BLaER1 (cell line): Measurements from ENCODE around the gene ARHGEF11.

ENCODE experiments used
- H3K27ac ChIP-seq: shearing (Covaris generic); formaldehyde crosslinking; 2 replicates; pipeline ENCODE4 v1.8.1; 2022
- H3K27me3 ChIP-seq: shearing (Covaris generic); formaldehyde crosslinking; 2 replicates; pipeline ENCODE4 v1.8.1; 2022
- H3K36me3 ChIP-seq: shearing (Covaris generic); formaldehyde crosslinking; 2 replicates; pipeline ENCODE4 v1.8.1; 2022
- H3K4me1 ChIP-seq: shearing (Covaris generic); formaldehyde crosslinking; 2 replicates; pipeline ENCODE4 v1.8.1; 2022
- H3K4me2 ChIP-seq: shearing (Covaris generic); formaldehyde crosslinking; 2 replicates; pipeline ENCODE4 v1.8.1; 2022
- H3K4me3 ChIP-seq: shearing (Covaris generic); formaldehyde crosslinking; 2 replicates; pipeline ENCODE4 v1.8.1; 2022
- H3K9ac ChIP-seq: shearing (Covaris generic); formaldehyde crosslinking; 2 replicates; pipeline ENCODE4 v1.8.1; 2022
- H3K9me3 ChIP-seq: shearing (Covaris generic); formaldehyde crosslinking; 2 replicates; pipeline ENCODE4 v1.8.1; 2022
- H4K20me1 ChIP-seq: shearing (Covaris generic); formaldehyde crosslinking; 2 replicates; pipeline ENCODE4 v1.8.1; 2022
- Cebpa-rat ChIP-seq: shearing (Covaris generic); IDR thresholded peaks from 2 replicates; pipeline ENCODE4 v1.8.1; 2022

The ARHGEF11 gene

DNA sequence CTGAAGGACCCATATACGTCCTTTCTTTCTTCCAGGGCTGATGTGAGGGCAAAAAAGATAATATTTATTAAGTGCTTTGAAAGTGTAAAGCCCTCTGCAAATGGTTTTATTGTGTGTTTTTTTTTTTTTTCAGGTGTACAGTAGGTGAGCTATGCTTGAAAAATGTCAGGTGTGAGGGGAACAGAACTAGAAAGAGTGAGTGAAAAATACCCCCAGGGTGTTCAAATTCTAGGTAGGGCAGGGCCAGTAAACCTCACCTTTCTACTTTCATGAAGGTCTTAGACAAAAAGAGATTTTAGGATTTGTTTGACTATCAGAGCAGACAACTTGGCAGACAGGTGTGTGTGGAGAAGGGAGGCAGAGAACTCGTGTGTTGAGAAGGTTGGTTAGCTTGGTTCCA lies 51.3 kb downstream of the ARHGEF11 start:
- Histone ChIP-seq H4K20me1 (peaks cover 51% of the 10 kb centered on the region; the same call in 1 of the 2 replicates), H3K4me3 (no peak overlapping the region), H3K9me3 (no peaks in the 10 kb centered on the region), H3K27ac (no peak overlapping the region), H3K4me2 (no peak overlapping the region), H3K4me1 (0 out of 2 replicates have a peak, but pooled peaks cover 5% of the 10 kb centered on the region), H3K9ac (no peak overlapping the region), H3K36me3 (peaks cover 10% of the 10 kb centered on the region), H3K27me3 (no peaks in the 10 kb centered on the region)
- TF ChIP-seq Cebpa-rat: no peak

DNA sequence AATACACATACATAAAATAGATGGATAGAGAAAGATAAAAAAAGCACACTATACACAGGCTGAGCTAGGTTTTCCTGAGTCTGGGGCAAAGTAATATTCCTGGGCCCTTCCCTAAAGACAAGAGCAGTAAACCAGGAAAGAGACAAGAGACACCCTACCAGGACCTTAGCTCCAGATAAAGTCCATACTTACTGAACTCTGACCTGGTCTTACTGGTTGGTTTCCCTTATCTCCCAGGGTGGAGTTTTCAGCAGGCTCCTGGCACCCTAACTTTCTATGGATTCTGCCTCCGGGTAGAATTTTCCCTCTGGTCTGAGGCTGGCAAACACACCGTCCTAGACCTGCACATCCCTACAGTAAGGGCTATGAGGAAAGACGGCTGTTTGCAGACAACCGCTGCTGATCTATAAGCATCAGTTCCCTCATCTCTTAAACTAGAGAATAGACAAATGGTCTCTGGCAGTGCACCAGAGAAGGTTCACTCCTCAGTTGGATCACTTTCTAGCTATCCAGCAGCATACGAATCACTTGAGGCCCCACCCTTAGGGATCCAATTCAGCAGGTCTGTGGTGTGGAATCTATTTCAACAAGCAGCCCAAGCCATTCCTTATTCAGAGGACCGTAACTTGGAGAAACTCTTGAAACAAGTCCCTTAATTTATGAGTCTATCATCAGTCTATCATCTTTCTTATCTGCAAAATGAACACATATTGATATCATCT lies 52.0 kb downstream of the ARHGEF11 start:
- H3K9me3 ChIP-seq: no peaks in the 10 kb centered on the region
- H3K9ac ChIP-seq: no peak overlapping the region
- no peak overlapping the region for H3K27ac ChIP-seq
- no peak overlapping the region for H3K4me2 ChIP-seq
- no peak overlapping the region for H3K4me3 ChIP-seq
- H3K36me3 ChIP-seq: peaks cover 10% of the 10 kb centered on the region
- peaks cover 53% of the 10 kb centered on the region; the same call in 1 of the 2 replicates for H4K20me1 ChIP-seq
- H3K4me1 ChIP-seq: 0 out of 2 replicates have a peak, but pooled peaks cover 5% of the 10 kb centered on the region
- TF ChIP-seq Cebpa-rat: no peak
- no peaks in the 10 kb centered on the region for H3K27me3 ChIP-seq

DNA sequence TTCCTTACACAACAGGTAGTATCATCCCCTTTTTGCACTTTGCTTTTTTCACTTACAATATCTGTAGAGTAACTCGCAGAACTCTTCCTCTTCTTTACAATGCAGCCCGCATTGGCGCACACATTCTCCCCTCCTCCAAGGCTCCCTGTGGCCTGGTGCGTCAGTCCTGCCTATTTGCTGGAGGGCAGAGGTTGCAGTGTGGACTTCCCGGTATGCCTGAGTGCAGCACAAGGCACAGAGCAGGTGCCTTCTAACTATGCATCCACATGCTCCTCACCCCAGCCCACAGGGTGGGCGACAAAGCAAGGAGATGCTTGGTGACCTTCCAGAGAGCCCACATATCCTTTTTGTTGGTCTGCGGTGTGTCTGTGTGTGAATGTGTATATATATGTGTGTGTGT lies 53.3 kb downstream of the ARHGEF11 start:
- no peaks in the 10 kb centered on the region for H3K9me3 ChIP-seq
- TF ChIP-seq Cebpa-rat: no peak
- no peak overlapping the region for H3K27ac ChIP-seq
- H3K4me2 ChIP-seq: no peak overlapping the region
- H3K4me3 ChIP-seq: no peak overlapping the region
- H4K20me1 ChIP-seq: peaks cover 50% of the 10 kb centered on the region
- H3K9ac ChIP-seq: no peak overlapping the region
- no peaks in the 10 kb centered on the region; the same call in 1 of the 2 replicates for H3K27me3 ChIP-seq
- H3K36me3 ChIP-seq: peaks cover 10% of the 10 kb centered on the region
- peaks cover 14% of the 10 kb centered on the region for H3K4me1 ChIP-seq

DNA sequence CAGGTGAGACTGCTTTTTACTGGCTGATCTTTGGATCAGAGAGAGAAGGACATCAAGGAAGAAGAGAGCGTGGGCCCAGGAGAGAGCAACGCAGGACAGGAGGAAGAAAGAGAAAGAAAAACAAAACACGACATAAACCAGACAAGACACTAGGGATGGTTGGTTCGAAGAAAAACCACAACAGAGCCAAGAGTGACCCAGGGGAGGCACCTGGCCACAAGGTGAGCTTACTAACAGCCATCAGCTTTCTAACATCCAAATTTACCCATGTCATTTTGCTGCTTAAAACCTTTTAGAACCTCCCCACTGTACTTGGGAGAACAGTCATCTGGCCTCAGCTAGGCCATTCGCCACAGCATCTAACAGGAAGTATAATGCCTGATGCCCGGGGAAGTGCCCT lies 57.8 kb downstream of the ARHGEF11 start:
- Histone ChIP-seq H3K9me3 (no peaks in the 10 kb centered on the region), H3K4me3 (no peak overlapping the region), H3K36me3 (peaks cover 44% of the 10 kb centered on the region), H3K27ac (no peak overlapping the region), H3K27me3 (no peaks in the 10 kb centered on the region; the same call in 1 of the 2 replicates), H4K20me1 (peaks cover 29% of the 10 kb centered on the region), H3K9ac (no peak overlapping the region), H3K4me2 (no peak overlapping the region), H3K4me1 (peaks cover 9% of the 10 kb centered on the region)
- no peak for TF ChIP-seq Cebpa-rat

DNA sequence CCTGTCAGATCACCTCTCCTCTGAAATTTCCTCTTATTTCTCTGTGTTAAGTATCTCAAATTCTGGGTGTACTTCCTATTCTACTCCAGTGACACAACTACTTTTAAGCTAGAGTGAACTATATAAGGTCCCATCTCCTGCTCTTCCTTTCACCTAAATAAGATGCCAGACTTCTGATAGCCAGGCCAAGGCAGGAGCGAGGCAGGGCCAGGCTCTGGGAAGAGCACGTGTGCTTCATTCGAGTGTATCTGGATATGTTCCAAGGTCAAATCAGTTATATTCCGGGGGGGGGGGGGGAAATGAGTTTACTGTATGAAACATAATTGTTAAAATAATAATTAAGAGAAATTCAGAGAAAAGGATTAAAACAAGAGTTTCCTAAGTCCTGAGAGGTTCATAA lies 65.0 kb downstream of the ARHGEF11 start:
- Histone ChIP-seq H3K4me1 (no peaks in the 10 kb centered on the region), H3K9ac (no peak overlapping the region), H3K4me2 (no peak overlapping the region), H3K27me3 (no peaks in the 10 kb centered on the region), H3K36me3 (peaks cover 97% of the 10 kb centered on the region), H3K9me3 (no peaks in the 10 kb centered on the region), H4K20me1 (no peaks in the 10 kb centered on the region), H3K27ac (no peak overlapping the region), H3K4me3 (no peak overlapping the region)
- no peak for TF ChIP-seq Cebpa-rat

DNA sequence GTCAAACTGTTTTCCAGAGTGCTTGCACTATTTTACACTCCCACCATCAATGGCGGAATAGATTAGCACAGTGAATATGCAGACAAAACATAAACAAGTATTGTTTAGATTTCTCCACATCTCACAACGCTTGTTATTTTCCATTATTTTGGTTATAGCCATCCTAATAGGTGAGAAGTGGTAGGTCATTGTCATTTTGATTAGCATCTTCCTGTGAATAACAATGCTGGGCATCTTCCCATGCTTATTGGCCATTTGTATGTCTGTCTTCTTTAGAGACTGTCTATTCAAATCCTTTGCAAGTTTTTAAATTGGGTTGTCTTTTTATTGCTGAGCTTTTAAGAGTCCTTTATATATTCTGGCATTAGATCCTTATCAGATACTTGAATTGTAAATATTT lies 70.5 kb downstream of the ARHGEF11 start:
- H3K9me3 ChIP-seq: no peaks in the 10 kb centered on the region
- no peak overlapping the region for H3K27ac ChIP-seq
- peaks cover 89% of the 10 kb centered on the region for H3K36me3 ChIP-seq
- H3K27me3 ChIP-seq: no peaks in the 10 kb centered on the region
- H3K4me1 ChIP-seq: no peaks in the 10 kb centered on the region
- no peak overlapping the region for H3K4me3 ChIP-seq
- no peak for TF ChIP-seq Cebpa-rat
- H3K9ac ChIP-seq: no peak overlapping the region
- no peak overlapping the region for H3K4me2 ChIP-seq
- no peaks in the 10 kb centered on the region for H4K20me1 ChIP-seq

DNA sequence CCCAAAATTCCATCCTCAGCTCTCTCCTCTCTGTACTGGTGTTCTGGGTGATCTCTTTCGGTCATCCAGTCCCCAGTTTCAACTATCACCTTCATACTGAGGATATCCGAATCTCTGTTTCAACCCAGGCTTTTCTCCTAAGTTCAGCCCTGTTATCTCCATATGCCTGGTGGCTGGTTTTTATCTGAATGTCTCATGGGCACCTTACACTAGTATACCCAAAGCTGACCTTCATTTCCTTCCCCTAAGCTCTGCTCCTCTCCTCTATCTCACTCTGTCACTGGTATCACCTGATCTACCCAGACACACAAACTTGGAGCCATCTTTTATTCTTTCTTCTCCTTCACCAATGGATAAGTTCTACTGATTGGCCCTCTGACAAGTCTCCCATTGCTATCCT lies 72.1 kb downstream of the ARHGEF11 start:
- Histone ChIP-seq H3K27me3 (no peaks in the 10 kb centered on the region), H3K4me2 (no peak overlapping the region), H3K4me1 (no peaks in the 10 kb centered on the region), H3K9me3 (no peaks in the 10 kb centered on the region), H4K20me1 (no peaks in the 10 kb centered on the region), H3K36me3 (peaks cover 89% of the 10 kb centered on the region), H3K4me3 (no peak overlapping the region), H3K9ac (no peak overlapping the region), H3K27ac (no peak overlapping the region)
- no peak for TF ChIP-seq Cebpa-rat

DNA sequence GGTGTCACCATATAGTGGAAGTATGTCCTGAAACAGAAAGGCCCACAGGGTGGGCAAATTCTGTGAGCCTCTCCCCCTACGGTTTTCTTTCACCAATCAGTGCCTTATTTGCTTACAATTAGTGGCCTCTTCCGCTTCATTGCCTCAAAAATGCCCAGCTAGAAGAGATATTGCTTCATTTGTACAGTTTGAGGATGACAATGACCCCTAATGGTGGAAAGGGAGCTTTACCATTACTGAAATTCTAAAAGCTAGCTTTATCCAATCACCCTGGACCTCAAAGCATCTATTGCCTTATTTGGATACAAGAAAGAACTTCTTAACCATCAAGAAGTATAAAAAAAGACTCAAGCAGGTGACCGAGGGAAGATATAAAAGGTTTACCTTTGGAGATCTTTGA lies 75.5 kb downstream of the ARHGEF11 start:
- Histone ChIP-seq H3K9me3 (no peaks in the 10 kb centered on the region), H4K20me1 (no peaks in the 10 kb centered on the region), H3K27ac (no peak overlapping the region), H3K4me3 (no peak overlapping the region), H3K27me3 (no peaks in the 10 kb centered on the region), H3K4me2 (no peak overlapping the region), H3K9ac (no peak overlapping the region), H3K4me1 (no peaks in the 10 kb centered on the region), H3K36me3 (peaks cover 77% of the 10 kb centered on the region)
- TF ChIP-seq Cebpa-rat: no peak

DNA sequence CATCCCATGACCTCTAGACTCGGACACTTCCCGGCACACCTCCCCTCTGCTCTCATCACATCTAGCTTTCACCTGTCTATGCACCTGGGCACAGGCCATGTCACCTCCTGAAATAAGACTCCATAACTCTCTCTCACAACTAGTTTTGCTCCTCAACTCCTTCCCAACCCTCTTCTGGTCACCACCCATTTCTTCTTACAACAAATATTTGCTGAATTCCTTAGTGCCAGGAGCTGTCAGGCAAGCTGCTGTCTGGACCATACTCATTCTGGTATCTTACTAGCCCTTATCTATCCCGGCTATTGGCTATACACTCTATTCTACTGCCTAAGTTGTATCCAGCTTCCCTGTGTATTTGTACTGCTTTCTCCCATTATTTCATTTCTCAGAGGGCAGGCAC lies 76.0 kb downstream of the ARHGEF11 start:
- H4K20me1 ChIP-seq: no peaks in the 10 kb centered on the region
- no peaks in the 10 kb centered on the region for H3K27me3 ChIP-seq
- H3K9ac ChIP-seq: no peak overlapping the region
- peaks cover 72% of the 10 kb centered on the region for H3K36me3 ChIP-seq
- H3K27ac ChIP-seq: no peak overlapping the region
- no peak overlapping the region for H3K4me3 ChIP-seq
- no peak overlapping the region for H3K4me2 ChIP-seq
- no peak for TF ChIP-seq Cebpa-rat
- H3K9me3 ChIP-seq: no peaks in the 10 kb centered on the region
- peaks cover 2% of the 10 kb centered on the region; the same call in 1 of the 2 replicates for H3K4me1 ChIP-seq

DNA sequence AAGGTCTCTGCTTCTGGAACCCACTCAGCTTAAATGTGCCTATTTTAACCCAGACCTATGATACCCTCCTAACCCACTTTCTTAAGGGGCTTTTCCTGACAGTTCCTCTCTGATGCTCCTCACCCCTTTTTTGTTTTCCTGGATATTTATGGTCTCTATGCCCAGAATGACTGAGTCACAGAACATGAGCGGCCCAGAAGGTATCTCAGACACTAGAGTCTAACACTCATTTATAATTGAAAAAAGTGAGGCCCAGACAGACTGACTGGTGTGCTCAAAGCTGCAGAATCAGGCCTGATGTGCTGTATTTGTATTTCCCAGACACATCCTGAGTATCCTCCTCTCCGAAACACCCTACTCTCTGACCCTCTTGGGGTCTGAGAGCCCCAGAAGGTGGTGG lies 81.1 kb downstream of the ARHGEF11 start:
- TF ChIP-seq Cebpa-rat: no peak
- H3K4me2 ChIP-seq: no peak overlapping the region; the same call in 1 of the 2 replicates
- no peaks in the 10 kb centered on the region for H3K9me3 ChIP-seq
- H3K27ac ChIP-seq: peak overlapping the region; percentile 68; the same call in 1 of the 2 replicates
- H3K4me3 ChIP-seq: no peak overlapping the region
- H3K36me3 ChIP-seq: peaks cover 47% of the 10 kb centered on the region
- peaks cover 52% of the 10 kb centered on the region for H3K4me1 ChIP-seq
- no peaks in the 10 kb centered on the region for H3K27me3 ChIP-seq
- 0 out of 2 replicates have a peak, but pooled peaks cover 14% of the 10 kb centered on the region for H4K20me1 ChIP-seq
- no peak overlapping the region for H3K9ac ChIP-seq
